ENCODE measurements around the gene FHIP2A.

The FHIP2A gene

DNA sequence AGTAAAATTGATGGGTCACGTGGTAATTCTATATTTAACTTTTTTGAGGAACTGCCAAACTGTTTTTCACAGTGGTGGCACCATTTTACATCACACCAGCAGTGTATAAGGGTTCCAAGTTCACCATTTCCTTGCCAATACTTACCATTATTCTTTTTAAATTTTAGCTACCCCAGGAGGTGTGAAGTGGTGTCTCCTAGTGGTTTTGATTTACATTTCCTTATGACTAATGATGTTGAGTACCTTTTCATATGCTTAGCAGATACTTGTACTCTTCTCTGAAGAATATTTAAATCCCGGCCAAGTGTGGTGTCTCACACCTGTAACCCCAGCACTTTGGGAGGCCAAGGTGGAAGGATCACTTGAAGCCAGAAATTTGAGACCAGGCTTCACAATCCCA lies 28.5 kb downstream of the FHIP2A start:
- H3K27ac ChIP-seq (ENCODE audit: low read length, poor library complexity, severe bottlenecking): no peak overlapping the region
- H2BK5ac ChIP-seq (ENCODE audit: low read depth, low read length, poor library complexity, severe bottlenecking): no peak overlapping the region
- H3K4ac ChIP-seq (ENCODE audit: low read depth in 1 of 2, low read length in 2 of 2): no peak overlapping the region
- H2BK120ac ChIP-seq (ENCODE audit: low read depth, low read length): no peak overlapping the region
- H3K27me3 ChIP-seq (ENCODE audit: control insufficient read depth in 1 of 2, insufficient read depth in 1 of 2, low read length in 2 of 2): no peaks in the 10 kb centered on the region
- H2AFZ ChIP-seq (ENCODE audit: low read depth, low read length): no peak overlapping the region
- H3K4me1 ChIP-seq (ENCODE audit: control insufficient read depth, insufficient read depth, low read depth, low read length): no peaks in the 10 kb centered on the region
- no peak overlapping the region for H4K8ac ChIP-seq (ENCODE audit: low read length)
- H3K4me2 ChIP-seq (ENCODE audit: low read length, poor library complexity, severe bottlenecking): no peak overlapping the region
- WGBS: 100% methylated on average over 2 of the region's 2 CpGs
- H2AK5ac ChIP-seq (ENCODE audit: low read length, severe bottlenecking): no peak overlapping the region
- peaks cover 2% of the 10 kb centered on the region for H3K9me3 ChIP-seq (ENCODE audit: control insufficient read depth, low read length)
- no peak overlapping the region for H2BK15ac ChIP-seq (ENCODE audit: low read depth, poor library complexity, severe bottlenecking)
- peaks cover 23 to 95% of the 10 kb centered on the region in 2 experiments for H3K36me3 ChIP-seq (ENCODE audit: control insufficient read depth in 1 of 2, insufficient read depth in 2 of 2, low read depth in 1 of 2, low read length in 2 of 2)
- H3K23ac ChIP-seq (ENCODE audit: low read length in 2 of 2): no peak overlapping the region
- no peak for DNase-seq
- peaks cover 10% of the 10 kb centered on the region for H3K79me1 ChIP-seq (replicated peaks; ENCODE audit: low read length, poor library complexity, severe bottlenecking)
- H4K91ac ChIP-seq (ENCODE audit: low read length): no peak overlapping the region
- no peak overlapping the region for H3K4me3 ChIP-seq (ENCODE audit: insufficient read depth in 1 of 2, low read depth in 1 of 2, low read length in 2 of 2)
- no peak overlapping the region for H3K14ac ChIP-seq (ENCODE audit: low read length in 2 of 2)
- H2BK12ac ChIP-seq (ENCODE audit: low read length in 2 of 2): no peak overlapping the region
- H3K9ac ChIP-seq (ENCODE audit: low read length): no peak overlapping the region
- H3K18ac ChIP-seq (ENCODE audit: low read depth in 1 of 2, low read length in 2 of 2): no peak overlapping the region

GRCh38 chr10:114851336-114851735 lies 29.8 kb downstream of the FHIP2A start:
- Histone ChIP-seq H4K8ac (ENCODE audit: low read length) (no peak overlapping the region), H2BK15ac (ENCODE audit: low read depth, poor library complexity, severe bottlenecking) (no peak overlapping the region), H2BK12ac (ENCODE audit: low read length in 2 of 2) (no peak overlapping the region), H4K91ac (ENCODE audit: low read length) (no peak overlapping the region), H3K4me2 (ENCODE audit: low read length, poor library complexity, severe bottlenecking) (no peak overlapping the region), H2AK5ac (ENCODE audit: low read length, severe bottlenecking) (no peak overlapping the region), H3K4ac (ENCODE audit: low read depth in 1 of 2, low read length in 2 of 2) (no peak overlapping the region), H3K79me1 (replicated peaks; ENCODE audit: low read length, poor library complexity, severe bottlenecking) (peaks cover 10% of the 10 kb centered on the region), H3K23ac (ENCODE audit: low read length in 2 of 2) (no peak overlapping the region), H3K4me3 (ENCODE audit: insufficient read depth in 1 of 2, low read depth in 1 of 2, low read length in 2 of 2) (no peak overlapping the region), H3K4me1 (ENCODE audit: control insufficient read depth, insufficient read depth, low read depth, low read length) (no peaks in the 10 kb centered on the region), H2BK5ac (ENCODE audit: low read depth, low read length, poor library complexity, severe bottlenecking) (no peak overlapping the region), H3K36me3 (ENCODE audit: control insufficient read depth in 1 of 2, insufficient read depth in 2 of 2, low read depth in 1 of 2, low read length in 2 of 2) (peaks cover 20 to 95% of the 10 kb centered on the region in 2 experiments), H3K14ac (ENCODE audit: low read length in 2 of 2) (no peak overlapping the region), H3K9me3 (ENCODE audit: control insufficient read depth, low read length) (peaks cover 2% of the 10 kb centered on the region), H3K27me3 (ENCODE audit: control insufficient read depth in 1 of 2, insufficient read depth in 1 of 2, low read length in 2 of 2) (no peaks in the 10 kb centered on the region), H3K18ac (ENCODE audit: low read depth in 1 of 2, low read length in 2 of 2) (no peak overlapping the region), H2BK120ac (ENCODE audit: low read depth, low read length) (no peak overlapping the region), H3K27ac (ENCODE audit: low read length, poor library complexity, severe bottlenecking) (no peak overlapping the region), H2AFZ (ENCODE audit: low read depth, low read length) (no peak overlapping the region), H3K9ac (ENCODE audit: low read length) (no peak overlapping the region)
- no CpG with 5 or more reads among the region's 2 CpGs for WGBS
- no peak for DNase-seq

DNA sequence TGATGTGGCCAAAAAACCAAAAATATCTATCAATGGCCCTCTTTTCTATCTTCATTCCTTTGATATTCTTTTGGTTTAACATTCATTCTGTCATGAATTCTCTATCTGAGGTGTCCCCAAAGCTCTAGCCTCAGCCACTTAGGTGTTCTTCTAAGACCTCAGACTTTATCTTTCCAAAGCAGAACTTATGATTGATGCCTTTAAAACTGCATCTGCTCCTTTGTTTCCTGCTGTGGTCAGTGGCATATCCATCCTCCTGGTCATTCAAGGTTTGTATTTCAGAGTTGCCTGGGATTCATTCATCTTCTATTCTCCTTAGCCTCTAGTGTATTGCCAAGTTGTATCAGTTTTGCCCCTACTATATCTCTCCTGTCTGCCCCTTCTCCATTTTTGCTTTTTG lies 30.6 kb downstream of the FHIP2A start:
- Histone ChIP-seq H4K8ac (ENCODE audit: low read length) (no peak overlapping the region), H3K18ac (ENCODE audit: low read depth in 1 of 2, low read length in 2 of 2) (no peak overlapping the region), H3K9ac (ENCODE audit: low read length) (no peak overlapping the region), H3K14ac (ENCODE audit: low read length in 2 of 2) (no peak overlapping the region), H2BK15ac (ENCODE audit: low read depth, poor library complexity, severe bottlenecking) (no peak overlapping the region), H2BK5ac (ENCODE audit: low read depth, low read length, poor library complexity, severe bottlenecking) (no peak overlapping the region), H3K4me1 (ENCODE audit: control insufficient read depth, insufficient read depth, low read depth, low read length) (peaks cover 1% of the 10 kb centered on the region), H3K4me2 (ENCODE audit: low read length, poor library complexity, severe bottlenecking) (no peak overlapping the region), H3K9me3 (ENCODE audit: control insufficient read depth, low read length) (peaks cover 2% of the 10 kb centered on the region), H3K79me1 (replicated peaks; ENCODE audit: low read length, poor library complexity, severe bottlenecking) (peaks cover 10% of the 10 kb centered on the region), H4K91ac (ENCODE audit: low read length) (no peak overlapping the region), H2BK12ac (ENCODE audit: low read length in 2 of 2) (no peak overlapping the region), H2AK5ac (ENCODE audit: low read length, severe bottlenecking) (no peak overlapping the region), H2AFZ (ENCODE audit: low read depth, low read length) (no peak overlapping the region), H2BK120ac (ENCODE audit: low read depth, low read length) (no peak overlapping the region), H3K23ac (ENCODE audit: low read length in 2 of 2) (no peak overlapping the region), H3K4ac (ENCODE audit: low read depth in 1 of 2, low read length in 2 of 2) (no peak overlapping the region), H3K36me3 (ENCODE audit: control insufficient read depth in 1 of 2, insufficient read depth in 2 of 2, low read depth in 1 of 2, low read length in 2 of 2) (peaks cover 19 to 89% of the 10 kb centered on the region in 2 experiments), H3K27me3 (ENCODE audit: control insufficient read depth in 1 of 2, insufficient read depth in 1 of 2, low read length in 2 of 2) (no peaks in the 10 kb centered on the region), H3K27ac (ENCODE audit: low read length, poor library complexity, severe bottlenecking) (no peak overlapping the region), H3K4me3 (ENCODE audit: insufficient read depth in 1 of 2, low read depth in 1 of 2, low read length in 2 of 2) (no peak overlapping the region)
- DNase-seq: no peak

GRCh38 chr10:114854906-114855305 lies 33.3 kb downstream of the FHIP2A start:
- Histone ChIP-seq H3K4me3 (ENCODE audit: insufficient read depth in 1 of 2, low read depth in 1 of 2, low read length in 2 of 2) (no peak overlapping the region), H4K91ac (ENCODE audit: low read length) (no peak overlapping the region), H3K4me2 (ENCODE audit: low read length, poor library complexity, severe bottlenecking) (no peak overlapping the region), H2BK5ac (ENCODE audit: low read depth, low read length, poor library complexity, severe bottlenecking) (no peak overlapping the region), H3K27ac (ENCODE audit: low read length, poor library complexity, severe bottlenecking) (peak overlapping the region; percentile 48), H3K4ac (ENCODE audit: low read depth in 1 of 2, low read length in 2 of 2) (no peak overlapping the region), H2BK12ac (ENCODE audit: low read length in 2 of 2) (no peak overlapping the region), H3K9me3 (ENCODE audit: control insufficient read depth, low read length) (no peaks in the 10 kb centered on the region), H2AK5ac (ENCODE audit: low read length, severe bottlenecking) (no peak overlapping the region), H3K4me1 (ENCODE audit: control insufficient read depth, insufficient read depth, low read depth, low read length) (peaks cover 4% of the 10 kb centered on the region), H2BK15ac (ENCODE audit: low read depth, poor library complexity, severe bottlenecking) (no peak overlapping the region), H3K36me3 (ENCODE audit: control insufficient read depth in 1 of 2, insufficient read depth in 2 of 2, low read depth in 1 of 2, low read length in 2 of 2) (peaks cover 10 to 89% of the 10 kb centered on the region in 2 experiments), H3K18ac (ENCODE audit: low read depth in 1 of 2, low read length in 2 of 2) (no peak overlapping the region), H3K79me1 (replicated peaks; ENCODE audit: low read length, poor library complexity, severe bottlenecking) (peaks cover 5% of the 10 kb centered on the region), H2AFZ (ENCODE audit: low read depth, low read length) (no peak overlapping the region), H4K8ac (ENCODE audit: low read length) (no peak overlapping the region), H3K14ac (ENCODE audit: low read length in 2 of 2) (no peak overlapping the region), H2BK120ac (ENCODE audit: low read depth, low read length) (no peak overlapping the region), H3K27me3 (ENCODE audit: control insufficient read depth in 1 of 2, insufficient read depth in 1 of 2, low read length in 2 of 2) (no peaks in the 10 kb centered on the region), H3K9ac (ENCODE audit: low read length) (no peak overlapping the region), H3K23ac (ENCODE audit: low read length in 2 of 2) (no peak overlapping the region)
- 89% methylated on average over 1 of the region's 1 CpG for WGBS
- no peak for DNase-seq

Data from mesenchymal stem cell (in vitro differentiated cells and primary cell).